Stimulated activated CD4-positive, alpha-beta T cell treated with anti-CD3 and anti-CD28 coated beads, Interleukin-1b, Interleukin-23, amount 100 ng/mL, for 1 hour (primary cell): ENCODE data around the gene ANAPC4.
A peak's percentile ranks its signal among the peaks of the same experiment; 100 is the strongest.

Source experiments
- DNase-seq, 2 donors: peaks; one replicate each; pipeline ENCODE4 v3.0.0-alpha.2; 2020; ENCODE audit warnings: low read depth in 2 of 2

Gene ANAPC4

GRCh38 chr4:25433966-25434827 is 57.1 kb downstream of the ANAPC4 start:
- no peak for DNase-seq

- DNase-seq: no peak
These were observed 60.9 kb downstream of the ANAPC4 start for GRCh38 chr4:25437926-25438325.

GRCh38 chr4:25439918-25440477 is 62.9 kb downstream of the ANAPC4 start:
- DNase-seq: peak in 1 of 2 donors; percentile 4

GRCh38 chr4:25440478-25441030 is 63.5 kb downstream of the ANAPC4 start:
- DNase-seq: no peak

GRCh38 chr4:25441519-25442117 is 64.6 kb downstream of the ANAPC4 start:
- no peak for DNase-seq

GRCh38 chr4:25442863-25443307 is 65.8 kb downstream of the ANAPC4 start:
- DNase-seq: no peak

GRCh38 chr4:25443851-25444250 is 66.8 kb downstream of the ANAPC4 start:
- DNase-seq: no peak

- DNase-seq: no peak
These were observed 69.5 kb downstream of the ANAPC4 start for GRCh38 chr4:25446611-25447010.

- no peak for DNase-seq
These were observed 71.5 kb downstream of the ANAPC4 start for GRCh38 chr4:25448379-25449109.

GRCh38 chr4:25449270-25449669 is 72.2 kb downstream of the ANAPC4 start:
- no peak for DNase-seq

GRCh38 chr4:25449688-25450087 is 72.6 kb downstream of the ANAPC4 start:
- no peak for DNase-seq

GRCh38 chr4:25450491-25450901 is 73.4 kb downstream of the ANAPC4 start:
- DNase-seq: no peak

- DNase-seq: no peak
These were observed 74.6 kb downstream of the ANAPC4 start for GRCh38 chr4:25451676-25452075.

GRCh38 chr4:25452081-25452480 is 75.0 kb downstream of the ANAPC4 start:
- no peak for DNase-seq

GRCh38 chr4:25454476-25454875 is 77.4 kb downstream of the ANAPC4 start:
- no peak for DNase-seq

- DNase-seq: no peak
These were observed 80.1 kb downstream of the ANAPC4 start for GRCh38 chr4:25457053-25457715.

- DNase-seq: no peak
These were observed 90.1 kb downstream of the ANAPC4 start for GRCh38 chr4:25466966-25467697.

- no peak for DNase-seq
These were observed 90.8 kb downstream of the ANAPC4 start for GRCh38 chr4:25467843-25468242.
